Gastrocnemius medialis (tissue), 4 donors: Measurements from ENCODE around the gene SLC39A3.

Source experiments
- CTCF ChIP-seq, 5 experiments: fragments of 450-650 bp in 3 of 5; fragments of 200-600 bp in 2 of 5; sonication (generic) in 2 of 5; IDR thresholded peaks in 4 of 5; conservative IDR thresholded peaks in 1 of 5; 1 replicate in 4 of 5; 2 replicates in 1 of 5; pipeline ENCODE4 v1.5.1; 2016 to 2019; ENCODE audit warnings: antibody characterized with exemption in 5 of 5, mild to moderate bottlenecking in 3 of 5, moderate library complexity in 3 of 5
- POLR2A ChIP-seq, 2 donors: fragments of 450-650 bp; IDR thresholded peaks; one replicate each; pipeline ENCODE4 v1.6.1; 2017; ENCODE audit warnings: antibody characterized with exemption in 2 of 2, mild to moderate bottlenecking in 2 of 2, moderate library complexity in 2 of 2

GRCh38 chr19:2767688-2768087 is 27.9 kb upstream of the SLC39A3 start:
- TF ChIP-seq CTCF (IDR thresholded peaks at IDR 0.05 in 4 of 5, conservative IDR thresholded peaks at IDR 0.05 in 1 of 5) (no peak), POLR2A (IDR thresholded peaks at IDR 0.05) (no peak)
